GM12878 (cell line): Measurements from ENCODE around the gene CCSER1. TPM values are rescaled to one million over a fixed set of nuclear protein-coding genes. Genes with fewer than 3 reads are reported as not detected.

Source experiments
- ATAC-seq: fragments of 200-7000 bp; cut with Tn5 transposase; 3 replicates; pipeline ENCODE4 v1.9.1; 2020; ENCODE audit warnings: mild to moderate bottlenecking, moderate library complexity
- BruUV-seq: library from RNA; stranded (reverse); fragments of 400-500 nt; replicated peaks from 2 replicates; lab custom pipeline; 2021; lab: Mats Ljungman, UMichigan
- CTCF ChIA-PET: fragments of 300-600 bp; sonication (Branson Sonifier 250); formaldehyde crosslinking; extraction: SDS; loops from one replicate; lab custom pipeline; 2021; ENCODE audit warnings: inconsistent platforms; lab: Yijun Ruan, JAX
- POLR2A ChIA-PET: fragments of 350-600 bp; formaldehyde crosslinking; extraction: SDS; loops from one replicate; lab custom pipeline; 2021; ENCODE audit warnings: inconsistent platforms; lab: Charles Lee
- RAD21 ChIA-PET: fragments of 300-600 bp; sonication (Branson Sonifier 250); formaldehyde crosslinking; loops from one replicate; lab custom pipeline; 2023; ENCODE audit warnings: antibody characterized with exemption; ENCODE audit not compliant: unreplicated experiment; lab: Charles Lee
- SMC1A ChIA-PET: fragments of 300-600 bp; sonication (Branson Sonifier 250); formaldehyde crosslinking; loops from one replicate; lab custom pipeline; 2023; ENCODE audit not compliant: unreplicated experiment, uncharacterized antibody; lab: Charles Lee
- DNase-seq: peaks from one replicate; pipeline ENCODE4 v3.0.0-alpha.2; 2011; ENCODE audit warnings: low read depth, low spot score
- FAIRE-seq: peaks from 3 replicates; lab custom pipeline; 2011; peaks lifted over from hg19 to GRCh38; lab: Jason Lieb, UNC
- H2AFZ ChIP-seq: 2 replicates; pipeline ENCODE4 v1.6.0; 2011; ENCODE audit warnings: low read depth, low read length, control low read depth; ENCODE audit not compliant: control insufficient read depth
- H3K27ac ChIP-seq: 2 replicates; pipeline ENCODE4 v1.5.1; 2011; ENCODE audit warnings: control low read depth; ENCODE audit not compliant: control insufficient read depth, insufficient read depth
- H3K27me3 ChIP-seq, 2 experiments: replicated peaks in 1 of 2; 2 replicates each; pipeline versions ENCODE4 v1.6.0 to v1.6.1; 2011; ENCODE audit warnings: low read length in 1 of 2; ENCODE audit not compliant: control insufficient read depth in 2 of 2, insufficient read depth in 2 of 2
- H3K36me3 ChIP-seq, 2 experiments: 2 replicates each; pipeline ENCODE4 v1.5.1; 2011; ENCODE audit warnings: low read length in 1 of 2; ENCODE audit not compliant: control insufficient read depth in 2 of 2, insufficient read depth in 2 of 2
- H3K4me1 ChIP-seq: 2 replicates; pipeline ENCODE4 v1.6.1; 2011; ENCODE audit warnings: mild to moderate bottlenecking, low read length, moderate library complexity, mixed read lengths; ENCODE audit not compliant: control insufficient read depth, insufficient read depth
- H3K4me2 ChIP-seq: 2 replicates; pipeline ENCODE4 v1.6.0; 2011; ENCODE audit warnings: control low read depth; ENCODE audit not compliant: control insufficient read depth, insufficient read depth
- H3K4me3 ChIP-seq: fragments of 200-600 bp; sonication (generic); 2 replicates; pipeline ENCODE4 v1.5.1; 2016
- H3K79me2 ChIP-seq: 2 replicates; pipeline ENCODE4 v1.6.0; 2011; ENCODE audit warnings: low read length; ENCODE audit not compliant: control insufficient read depth, insufficient read depth
- H3K9ac ChIP-seq: 2 replicates; pipeline ENCODE4 v1.8.0; 2011; ENCODE audit warnings: low read length, control low read depth, mixed read lengths; ENCODE audit not compliant: control insufficient read depth, insufficient read depth
- H3K9me3 ChIP-seq: replicated peaks from 3 replicates; pipeline ENCODE4 v1.5.1; 2011; ENCODE audit warnings: mild to moderate bottlenecking, low read length; ENCODE audit not compliant: control insufficient read depth, insufficient read depth
- H4K20me1 ChIP-seq: 2 replicates; pipeline ENCODE4 v1.6.0; 2011; ENCODE audit not compliant: control insufficient read depth, insufficient read depth
- CREB1 ChIP-seq: IDR thresholded peaks from 2 replicates; pipeline ENCODE4 v1.6.1; 2012; ENCODE audit warnings: low read depth, mild to moderate bottlenecking, inconsistent platforms
- CREM ChIP-seq: IDR thresholded peaks from 2 replicates; pipeline ENCODE4 v1.6.1; 2014; ENCODE audit warnings: antibody characterized with exemption, low read depth
- IRF4 ChIP-seq: IDR thresholded peaks from 2 replicates; pipeline ENCODE4 v1.6.1; 2011; ENCODE audit warnings: low read depth, low read length
- IRF5 ChIP-seq: fragments of 450-650 bp; IDR thresholded peaks from 2 replicates; pipeline ENCODE4 v1.6.1; 2017; ENCODE audit warnings: borderline replicate concordance
- NFYA ChIP-seq: IDR thresholded peaks from 2 replicates; pipeline ENCODE4 v1.6.1; 2011; ENCODE audit warnings: low read depth, mild to moderate bottlenecking, low read length, improper control_type of control experiment, borderline replicate concordance
- NR2C1 ChIP-seq: fragments of 450-650 bp; IDR thresholded peaks from 2 replicates; pipeline ENCODE4 v1.6.1; 2017; ENCODE audit warnings: antibody characterized with exemption, mild to moderate bottlenecking, moderate library complexity
- PRDM15 ChIP-seq: fragments of 450-650 bp; formaldehyde crosslinking; IDR thresholded peaks from 2 replicates; pipeline ENCODE4 v1.4.0; 2020; ENCODE audit warnings: mild to moderate bottlenecking, moderate library complexity
- RFX5 ChIP-seq: IDR thresholded peaks from 2 replicates; pipeline ENCODE4 v1.6.1; 2011; ENCODE audit warnings: low read depth, low read length, improper control_type of control experiment
- SP1 ChIP-seq: IDR thresholded peaks from one replicate; pipeline ENCODE4 v1.6.1; 2011; ENCODE audit warnings: low read depth, low read length
- STAT1 ChIP-seq: fragments of 450-650 bp; conservative IDR thresholded peaks from 2 replicates; pipeline ENCODE4 v1.6.1; 2014; ENCODE audit warnings: antibody characterized with exemption, mild to moderate bottlenecking
- YY1 ChIP-seq: IDR thresholded peaks from 2 replicates; pipeline ENCODE4 v1.6.1; 2011; ENCODE audit warnings: low read depth, mild to moderate bottlenecking, low read length
- WGBS: methylation state at CpG from one replicate; pipeline ENCODE4 v1.1.6; 2016; ENCODE audit warnings: low lambda C conversion rate; ENCODE audit not compliant: insufficient replicate concordance, insufficient coverage; ENCODE audit errors: missing lambda C conversion rate; 5-methylcytosine and 5-hydroxymethylcytosine counted together
- in situ Hi-C: fragments of 300-500 bp; cut with MboI; formaldehyde crosslinking; loops from 9 replicates; pipeline ENCODE4 v1.14.3; 2018; ENCODE audit warnings: mixed read lengths
- intact Hi-C: fragments of 100-400 bp; cut with micrococcal nuclease; formaldehyde crosslinking; loops from one replicate; pipeline ENCODE4 v1.14.2; 2022; ENCODE audit not compliant: unreplicated experiment
- polyA plus RNA-seq, 11 experiments: library from polyadenylated mRNA; depleted of rRNA in 4 of 11; unstranded in 6 of 11; stranded (reverse) in 5 of 11; fragments of >200 nt; fragmentation: Nextera tagmentation in 4 of 11; fragmentation: Illumina TruSeq in 1 of 11; extraction: Ambion mirVana in 4 of 11; extraction: Trizol in 1 of 11; gene quantifications; 1 replicate in 1 of 11; 2 replicates in 10 of 11; pipeline versions ENCODE4 v1.2.1 to v1.2.3, GENCODE V29; 2011 to 2016; ENCODE audit warnings: inconsistent platforms in 2 of 11, missing spikeins in 2 of 11, low read depth in 1 of 11
- total RNA-seq, 4 experiments: library from RNA; depleted of rRNA in 3 of 4; stranded (reverse); fragments of >200 nt in 3 of 4; fragmentation: Illumina TruSeq in 1 of 4; extraction: Trizol in 1 of 4; gene quantifications; 2 replicates each; pipeline versions ENCODE4 v1.2.1 to v1.2.3, GENCODE V29; 2013 to 2021
- TF ChIP-seq, protein P1 (sequence below): IDR thresholded peaks from 2 replicates; pipeline ENCODE4 v1.6.1; 2012; ENCODE audit warnings: low read length, inconsistent platforms
- TF ChIP-seq, protein P2 (sequence below): fragments of 450-650 bp; IDR thresholded peaks from 2 replicates; pipeline ENCODE4 v1.6.1; 2017; ENCODE audit warnings: mild to moderate bottlenecking, moderate library complexity

The CCSER1 gene
- total and polyA plus RNA-seq, 10 of the 15 experiments (the other 5 are each of a cell fraction or from before 2014, with no cell fraction given): 0.22 to 2.7 (median 1.0) TPM

- no peaks in the 10 kb centered on the region for H3K27me3 ChIP-seq
- H3K4me1 ChIP-seq: peaks cover 3% of the 10 kb centered on the region; the same call in 1 of the 2 replicates
- intact Hi-C loops (no loop called here), in situ Hi-C loops (no loop called here)
- RAD21 ChIA-PET: no interaction called here
- H3K4me3 ChIP-seq: no peak overlapping the region
- no peaks in the 10 kb centered on the region for H4K20me1 ChIP-seq
- no peak for DNase-seq
- H3K36me3 ChIP-seq: no peaks in the 10 kb centered on the region
- CTCF ChIA-PET: no interaction called here
- no peaks in the 10 kb centered on the region for H3K9me3 ChIP-seq
- BruUV-seq: no TSS peak
- 0% methylated on average over 1 of the region's 1 CpG for WGBS
- no peaks in the 10 kb centered on the region for H3K79me2 ChIP-seq
- SMC1A ChIA-PET: interaction anchor here (1.0 kb wide), 1 partner anchor 23 kb away, joined by 3 read pairs; no protein-coding TSS in a partner anchor
- H3K9ac ChIP-seq: no peak overlapping the region
- no peak for ATAC-seq
- POLR2A ChIA-PET: interaction anchor here (0.6 kb wide), 1 partner anchor 943 kb away, joined by 3 read pairs; no protein-coding TSS in a partner anchor
- H3K4me2 ChIP-seq: no peak overlapping the region
- no peak for FAIRE-seq
- H3K27ac ChIP-seq: no peak overlapping the region
- H2AFZ ChIP-seq: no peak overlapping the region
- no peak for TF ChIP-seq NFYA
- no peak for TF ChIP-seq NR2C1
- no peak for TF ChIP-seq CREM
- TF ChIP-seq, protein P1, sequence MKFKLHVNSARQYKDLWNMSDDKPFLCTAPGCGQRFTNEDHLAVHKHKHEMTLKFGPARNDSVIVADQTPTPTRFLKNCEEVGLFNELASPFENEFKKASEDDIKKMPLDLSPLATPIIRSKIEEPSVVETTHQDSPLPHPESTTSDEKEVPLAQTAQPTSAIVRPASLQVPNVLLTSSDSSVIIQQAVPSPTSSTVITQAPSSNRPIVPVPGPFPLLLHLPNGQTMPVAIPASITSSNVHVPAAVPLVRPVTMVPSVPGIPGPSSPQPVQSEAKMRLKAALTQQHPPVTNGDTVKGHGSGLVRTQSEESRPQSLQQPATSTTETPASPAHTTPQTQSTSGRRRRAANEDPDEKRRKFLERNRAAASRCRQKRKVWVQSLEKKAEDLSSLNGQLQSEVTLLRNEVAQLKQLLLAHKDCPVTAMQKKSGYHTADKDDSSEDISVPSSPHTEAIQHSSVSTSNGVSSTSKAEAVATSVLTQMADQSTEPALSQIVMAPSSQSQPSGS: no peak
- TF ChIP-seq IRF5: no peak
- TF ChIP-seq, protein P2, sequence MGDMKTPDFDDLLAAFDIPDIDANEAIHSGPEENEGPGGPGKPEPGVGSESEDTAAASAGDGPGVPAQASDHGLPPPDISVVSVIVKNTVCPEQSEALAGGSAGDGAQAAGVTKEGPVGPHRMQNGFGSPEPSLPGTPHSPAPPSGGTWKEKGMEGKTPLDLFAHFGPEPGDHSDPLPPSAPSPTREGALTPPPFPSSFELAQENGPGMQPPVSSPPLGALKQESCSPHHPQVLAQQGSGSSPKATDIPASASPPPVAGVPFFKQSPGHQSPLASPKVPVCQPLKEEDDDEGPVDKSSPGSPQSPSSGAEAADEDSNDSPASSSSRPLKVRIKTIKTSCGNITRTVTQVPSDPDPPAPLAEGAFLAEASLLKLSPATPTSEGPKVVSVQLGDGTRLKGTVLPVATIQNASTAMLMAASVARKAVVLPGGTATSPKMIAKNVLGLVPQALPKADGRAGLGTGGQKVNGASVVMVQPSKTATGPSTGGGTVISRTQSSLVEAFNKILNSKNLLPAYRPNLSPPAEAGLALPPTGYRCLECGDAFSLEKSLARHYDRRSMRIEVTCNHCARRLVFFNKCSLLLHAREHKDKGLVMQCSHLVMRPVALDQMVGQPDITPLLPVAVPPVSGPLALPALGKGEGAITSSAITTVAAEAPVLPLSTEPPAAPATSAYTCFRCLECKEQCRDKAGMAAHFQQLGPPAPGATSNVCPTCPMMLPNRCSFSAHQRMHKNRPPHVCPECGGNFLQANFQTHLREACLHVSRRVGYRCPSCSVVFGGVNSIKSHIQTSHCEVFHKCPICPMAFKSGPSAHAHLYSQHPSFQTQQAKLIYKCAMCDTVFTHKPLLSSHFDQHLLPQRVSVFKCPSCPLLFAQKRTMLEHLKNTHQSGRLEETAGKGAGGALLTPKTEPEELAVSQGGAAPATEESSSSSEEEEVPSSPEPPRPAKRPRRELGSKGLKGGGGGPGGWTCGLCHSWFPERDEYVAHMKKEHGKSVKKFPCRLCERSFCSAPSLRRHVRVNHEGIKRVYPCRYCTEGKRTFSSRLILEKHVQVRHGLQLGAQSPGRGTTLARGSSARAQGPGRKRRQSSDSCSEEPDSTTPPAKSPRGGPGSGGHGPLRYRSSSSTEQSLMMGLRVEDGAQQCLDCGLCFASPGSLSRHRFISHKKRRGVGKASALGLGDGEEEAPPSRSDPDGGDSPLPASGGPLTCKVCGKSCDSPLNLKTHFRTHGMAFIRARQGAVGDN: no peak
- TF ChIP-seq YY1: no peak
- no peak for TF ChIP-seq STAT1
- TF ChIP-seq CREB1: no peak
- TF ChIP-seq RFX5: no peak
- TF ChIP-seq SP1: no peak
- TF ChIP-seq IRF4: no peak
- TF ChIP-seq PRDM15 (CRISPR knock-in tag): no peak
Observed at GRCh38 chr4:90162566-90162965, 35.4 kb downstream of the CCSER1 start.
